ENCODE measurements around the gene KANK4.

GRCh38 chr1:62198781-62199125 is 120.5 kb downstream of the KANK4 start:
- TF ChIP-seq, protein P1, sequence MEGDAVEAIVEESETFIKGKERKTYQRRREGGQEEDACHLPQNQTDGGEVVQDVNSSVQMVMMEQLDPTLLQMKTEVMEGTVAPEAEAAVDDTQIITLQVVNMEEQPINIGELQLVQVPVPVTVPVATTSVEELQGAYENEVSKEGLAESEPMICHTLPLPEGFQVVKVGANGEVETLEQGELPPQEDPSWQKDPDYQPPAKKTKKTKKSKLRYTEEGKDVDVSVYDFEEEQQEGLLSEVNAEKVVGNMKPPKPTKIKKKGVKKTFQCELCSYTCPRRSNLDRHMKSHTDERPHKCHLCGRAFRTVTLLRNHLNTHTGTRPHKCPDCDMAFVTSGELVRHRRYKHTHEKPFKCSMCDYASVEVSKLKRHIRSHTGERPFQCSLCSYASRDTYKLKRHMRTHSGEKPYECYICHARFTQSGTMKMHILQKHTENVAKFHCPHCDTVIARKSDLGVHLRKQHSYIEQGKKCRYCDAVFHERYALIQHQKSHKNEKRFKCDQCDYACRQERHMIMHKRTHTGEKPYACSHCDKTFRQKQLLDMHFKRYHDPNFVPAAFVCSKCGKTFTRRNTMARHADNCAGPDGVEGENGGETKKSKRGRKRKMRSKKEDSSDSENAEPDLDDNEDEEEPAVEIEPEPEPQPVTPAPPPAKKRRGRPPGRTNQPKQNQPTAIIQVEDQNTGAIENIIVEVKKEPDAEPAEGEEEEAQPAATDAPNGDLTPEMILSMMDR (IDR thresholded peaks at IDR 0.05) = no peak
- TF ChIP-seq POLR2A (IDR thresholded peaks at IDR 0.05) = no peak
